Renal pelvis (tissue), 4 donors: ENCODE measurements around the gene SERTAD1. TPM values are rescaled to one million over a fixed set of nuclear protein-coding genes. Genes with fewer than 3 reads are reported as not detected.
"Not testable (repeated sequence)": the region's sequence is repeated elsewhere in the genome, so short reads cannot be mapped to it uniquely, and the experiment has no call there.

Source experiments
- DNase-seq: peaks from one replicate; pipeline ENCODE4 v3.0.0-alpha.2; 2013
- polyA plus RNA-seq, 3 donors: library from polyadenylated mRNA; unstranded; fragments of 120-200 nt; gene quantifications; one replicate each; pipeline ENCODE4 v1.2.1, GENCODE V29; 2013; ENCODE audit not compliant: insufficient read length in 3 of 3

SERTAD1 gene
- polyA plus RNA-seq, 3 donors: 7.9 to 12.0 (median 10.8) TPM

GRCh38 chr19:40411125-40411842, 14.5 kb downstream of the SERTAD1 start:
- DNase-seq: no peak

- no peak for DNase-seq
Observed at GRCh38 chr19:40410030-40410389, 15.8 kb downstream of the SERTAD1 start.

- DNase-seq: not testable (repeated sequence)
Observed at GRCh38 chr19:40408598-40408925, 17.2 kb downstream of the SERTAD1 start.

- no peak for DNase-seq
Observed at GRCh38 chr19:40407714-40408597, 17.8 kb downstream of the SERTAD1 start.

GRCh38 chr19:40403262-40403984, 22.4 kb downstream of the SERTAD1 start:
- peak; percentile 86 for DNase-seq

GRCh38 chr19:40400559-40400958, 25.2 kb downstream of the SERTAD1 start:
- no peak for DNase-seq

- DNase-seq: peak; percentile 58
Observed at GRCh38 chr19:40398417-40399131, 27.2 kb downstream of the SERTAD1 start.

- no peak for DNase-seq
Observed at GRCh38 chr19:40397568-40397906, 28.3 kb downstream of the SERTAD1 start.

GRCh38 chr19:40396886-40397567, 28.8 kb downstream of the SERTAD1 start:
- no peak for DNase-seq

- no peak for DNase-seq
Observed at GRCh38 chr19:40395956-40396355, 29.8 kb downstream of the SERTAD1 start.

GRCh38 chr19:40394816-40395210, 31.0 kb downstream of the SERTAD1 start:
- no peak for DNase-seq

GRCh38 chr19:40393894-40394815, 31.6 kb downstream of the SERTAD1 start:
- no peak for DNase-seq

GRCh38 chr19:40392894-40393517, 32.8 kb downstream of the SERTAD1 start:
- DNase-seq: no peak

GRCh38 chr19:40392123-40392522, 33.7 kb downstream of the SERTAD1 start:
- no peak for DNase-seq

- no peak for DNase-seq
Observed at GRCh38 chr19:40390084-40390742, 35.6 kb downstream of the SERTAD1 start, which contains the start of gene HIPK4. HIPK4 (minus strand) TSS chr19:40390181; CDS start chr19:40389902, 279 bp downstream.

GRCh38 chr19:40389404-40390083, 36.2 kb downstream of the SERTAD1 start:
- no peak for DNase-seq

GRCh38 chr19:40388481-40388880, 37.3 kb downstream of the SERTAD1 start:
- DNase-seq: no peak

- DNase-seq: no peak
Observed at GRCh38 chr19:40387155-40387554, 38.6 kb downstream of the SERTAD1 start.
